Jurkat, Clone E6-1 (cell line): ENCODE measurements around the gene GPR35.
"Not testable (repeated sequence)": the region's sequence is repeated elsewhere in the genome, so short reads cannot be mapped to it uniquely, and the experiment has no call there.

Experiments
- DNase-seq: peaks from one replicate; pipeline ENCODE4 v3.0.0-alpha.2; 2011; ENCODE audit warnings: low read depth, low spot score
- H3K4me3 ChIP-seq: 2 replicates; pipeline ENCODE4 v1.5.1; 2011; ENCODE audit warnings: mild to moderate bottlenecking, low read length, control low read depth, moderate library complexity

GPR35 gene

DNA sequence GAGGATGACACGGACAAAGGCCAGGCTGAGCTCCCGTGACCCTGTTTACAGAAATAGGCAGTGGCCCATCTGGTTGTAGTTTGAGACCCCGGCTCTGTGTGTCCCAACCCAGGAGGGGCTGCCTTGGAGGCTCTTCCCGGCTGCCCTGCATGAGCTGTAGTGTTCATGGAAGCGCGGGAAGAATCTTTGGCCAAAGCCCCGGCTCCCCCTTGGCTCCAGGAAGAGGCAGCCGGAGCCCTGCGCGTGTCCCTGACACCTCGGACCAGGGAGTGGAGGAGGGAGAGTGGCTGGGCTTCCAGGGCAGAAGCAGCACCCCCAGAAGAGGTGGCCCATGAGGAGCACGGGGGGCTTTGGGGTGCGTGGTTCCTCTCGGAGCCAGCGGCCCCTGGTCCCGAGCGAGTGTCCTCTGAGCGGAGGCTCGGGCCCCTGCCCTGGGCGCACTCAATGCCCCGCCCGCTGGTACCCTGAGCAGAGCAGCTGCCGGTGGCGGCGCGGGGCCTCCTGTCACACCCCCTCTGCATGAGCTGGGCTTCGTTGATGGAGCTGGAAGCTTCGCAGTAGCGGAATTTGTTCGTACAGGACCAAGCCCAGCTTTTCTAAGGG lies 21.7 kb downstream of the GPR35 start:
- H3K4me3 ChIP-seq: no peak overlapping the region
- DNase-seq: no peak

DNA sequence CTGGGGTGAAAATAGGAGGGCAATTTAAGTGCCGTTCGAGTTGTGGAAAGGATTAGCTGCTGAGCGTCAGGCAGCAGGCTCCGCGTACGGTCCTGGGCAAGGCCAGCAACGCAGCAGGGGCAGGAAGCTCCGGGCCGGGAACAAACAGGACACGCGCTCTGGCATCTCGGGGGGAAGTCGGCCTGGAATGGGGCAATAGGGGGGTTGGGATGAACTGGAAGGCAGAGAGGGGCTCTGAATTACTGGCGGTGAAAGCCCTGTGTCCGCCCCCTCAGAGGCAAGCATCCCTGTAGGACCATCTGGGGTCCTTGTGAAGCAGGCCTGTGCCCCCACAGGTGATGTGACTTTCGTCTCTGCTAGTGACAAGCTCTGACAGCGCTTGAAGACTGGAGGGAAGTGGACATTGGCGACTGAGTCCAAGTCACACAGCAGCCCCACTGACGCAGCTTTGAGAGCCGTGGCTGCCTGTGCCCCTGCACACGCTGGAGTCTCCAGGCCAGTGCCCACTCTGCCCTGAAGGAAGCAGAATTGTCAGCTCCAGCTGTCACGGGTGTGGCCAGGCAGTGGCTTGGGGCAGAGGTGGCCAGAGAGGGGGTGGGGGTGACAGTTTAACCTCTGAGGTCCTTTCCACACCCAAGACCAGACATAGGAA lies 22.3 kb downstream of the GPR35 start:
- H3K4me3 ChIP-seq: no peak overlapping the region
- DNase-seq: no peak

DNA sequence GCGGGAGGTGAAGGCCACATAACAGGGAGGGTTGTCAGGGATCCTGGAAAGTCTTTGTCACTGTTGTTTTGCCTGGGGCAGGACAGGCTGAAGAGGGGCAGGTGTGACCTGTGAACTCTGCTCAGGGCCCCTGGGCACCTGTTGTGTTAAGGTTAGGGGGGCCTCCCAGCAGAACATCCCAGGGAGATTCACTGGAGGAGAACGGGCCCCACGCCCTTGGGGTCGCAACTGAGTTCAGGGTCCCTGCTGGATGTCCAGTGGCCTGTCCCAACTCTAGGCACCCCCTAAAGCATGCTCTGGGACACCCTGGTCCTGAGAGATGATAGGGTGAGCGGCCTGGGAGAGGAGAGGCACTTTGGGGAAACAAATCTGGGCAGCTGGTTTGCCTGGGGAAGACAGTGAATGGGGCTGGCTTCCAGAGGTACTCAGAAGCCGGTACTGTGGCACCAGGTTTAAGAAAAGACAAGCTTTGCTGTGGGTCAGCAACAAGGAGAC lies 22.9 kb downstream of the GPR35 start:
- DNase-seq: no peak
- H3K4me3 ChIP-seq: no peak overlapping the region

DNA sequence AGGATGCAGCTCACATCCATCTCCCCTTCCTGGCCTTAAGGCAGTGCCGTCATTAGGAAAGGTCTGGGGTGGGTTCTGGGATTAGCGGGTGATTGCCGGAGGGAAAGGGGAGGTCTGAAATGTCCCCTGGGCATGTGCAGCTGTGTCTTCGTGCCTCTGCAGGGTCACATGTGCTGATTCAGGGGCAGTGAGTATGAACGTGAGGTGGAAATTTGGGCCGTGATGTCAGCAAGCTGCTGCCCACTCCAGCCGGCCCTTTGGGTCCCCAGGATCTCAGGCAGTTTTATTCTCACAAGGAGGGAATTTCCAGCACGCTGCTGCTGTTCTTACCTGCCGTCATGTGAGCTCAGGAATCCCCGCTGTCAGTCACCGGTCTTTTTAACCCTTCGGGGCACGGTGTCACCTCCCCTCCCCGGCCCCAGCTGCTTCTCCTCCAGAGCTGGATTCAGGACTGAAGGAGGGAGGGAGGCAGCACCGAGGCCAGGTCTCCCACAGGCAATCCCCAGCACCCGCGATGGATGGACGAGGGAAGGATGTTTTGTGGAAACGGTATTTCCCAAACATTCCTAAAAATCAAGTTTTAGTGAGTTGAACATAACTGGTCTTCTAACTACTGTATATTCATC lies 23.5 kb downstream of the GPR35 start:
- no peak overlapping the region for H3K4me3 ChIP-seq
- no peak for DNase-seq

DNA sequence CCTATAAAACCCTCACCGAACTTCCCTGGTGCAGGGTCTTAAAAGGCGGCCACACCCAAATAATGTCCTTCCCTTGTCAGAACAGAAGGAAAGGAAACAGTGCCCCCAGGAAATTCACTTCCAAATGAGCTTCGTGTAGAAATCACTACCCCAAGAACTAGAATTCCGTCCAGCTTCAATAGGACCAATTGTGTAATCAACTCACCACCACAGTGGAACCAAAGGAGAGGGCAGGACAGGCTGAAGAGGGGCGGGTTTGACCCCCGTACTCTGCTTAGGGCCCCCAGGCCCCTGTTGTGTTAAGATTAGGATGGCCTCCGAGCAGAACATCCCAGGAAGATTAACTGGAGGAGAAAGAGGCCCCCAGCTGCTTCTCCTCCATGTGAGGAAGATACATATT lies 24.1 kb downstream of the GPR35 start:
- no peak for DNase-seq
- no peak overlapping the region for H3K4me3 ChIP-seq

DNA sequence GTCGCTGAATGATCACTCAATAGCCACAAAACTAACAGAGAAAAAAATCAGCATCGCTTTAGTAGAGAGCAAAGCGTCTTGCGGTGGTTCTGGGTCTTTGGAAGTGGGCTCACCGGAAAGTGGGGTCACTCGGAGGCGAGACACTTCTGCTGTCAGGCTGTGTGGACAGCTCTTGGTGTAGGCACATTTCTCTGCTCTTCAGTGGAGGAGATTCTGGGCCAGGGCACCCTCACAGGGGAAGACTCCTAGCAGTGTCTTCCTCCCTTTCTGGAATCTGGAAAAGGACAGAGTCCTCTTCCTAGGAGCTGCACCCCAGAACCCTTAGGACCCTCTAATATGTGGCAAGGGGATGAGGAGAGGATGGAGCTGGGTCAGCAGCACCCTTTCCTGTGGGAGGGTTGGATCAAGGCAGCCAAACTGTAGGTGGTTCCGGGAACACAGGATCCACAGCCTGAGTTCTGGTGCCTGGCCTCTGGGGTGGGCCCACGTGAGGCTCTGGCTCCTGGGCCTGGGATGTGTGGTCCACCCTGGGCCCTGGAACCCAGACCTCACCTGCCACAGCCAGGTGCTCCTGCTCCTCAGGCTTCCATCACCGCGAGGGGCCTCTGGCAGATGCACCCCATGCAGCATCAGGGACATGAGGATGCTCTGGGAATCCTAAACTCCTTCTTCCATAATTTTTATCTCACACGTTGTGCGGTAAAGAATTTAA lies 25.1 kb downstream of the GPR35 start:
- no peak for DNase-seq
- H3K4me3 ChIP-seq: no peak overlapping the region

DNA sequence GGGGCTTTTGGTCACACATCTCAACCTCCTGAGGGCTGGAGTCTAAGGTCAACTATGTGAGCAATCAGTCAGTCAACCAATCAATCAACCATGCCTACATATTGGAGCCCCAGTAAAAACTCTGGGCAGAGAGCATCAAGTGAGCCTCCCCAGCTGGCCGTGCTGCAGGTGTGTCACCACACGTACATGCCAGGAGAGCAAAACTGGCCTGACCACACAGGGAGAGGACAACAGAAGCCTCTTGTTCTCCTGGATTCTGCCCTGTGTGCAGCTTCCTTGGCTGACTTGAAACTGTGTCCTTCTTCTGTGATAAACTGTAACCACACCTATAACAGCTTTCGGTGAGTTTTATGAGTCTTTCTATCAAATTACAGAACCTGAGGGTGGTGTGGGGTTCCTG lies 25.9 kb downstream of the GPR35 start:
- no peak for DNase-seq
- no peak overlapping the region for H3K4me3 ChIP-seq

DNA sequence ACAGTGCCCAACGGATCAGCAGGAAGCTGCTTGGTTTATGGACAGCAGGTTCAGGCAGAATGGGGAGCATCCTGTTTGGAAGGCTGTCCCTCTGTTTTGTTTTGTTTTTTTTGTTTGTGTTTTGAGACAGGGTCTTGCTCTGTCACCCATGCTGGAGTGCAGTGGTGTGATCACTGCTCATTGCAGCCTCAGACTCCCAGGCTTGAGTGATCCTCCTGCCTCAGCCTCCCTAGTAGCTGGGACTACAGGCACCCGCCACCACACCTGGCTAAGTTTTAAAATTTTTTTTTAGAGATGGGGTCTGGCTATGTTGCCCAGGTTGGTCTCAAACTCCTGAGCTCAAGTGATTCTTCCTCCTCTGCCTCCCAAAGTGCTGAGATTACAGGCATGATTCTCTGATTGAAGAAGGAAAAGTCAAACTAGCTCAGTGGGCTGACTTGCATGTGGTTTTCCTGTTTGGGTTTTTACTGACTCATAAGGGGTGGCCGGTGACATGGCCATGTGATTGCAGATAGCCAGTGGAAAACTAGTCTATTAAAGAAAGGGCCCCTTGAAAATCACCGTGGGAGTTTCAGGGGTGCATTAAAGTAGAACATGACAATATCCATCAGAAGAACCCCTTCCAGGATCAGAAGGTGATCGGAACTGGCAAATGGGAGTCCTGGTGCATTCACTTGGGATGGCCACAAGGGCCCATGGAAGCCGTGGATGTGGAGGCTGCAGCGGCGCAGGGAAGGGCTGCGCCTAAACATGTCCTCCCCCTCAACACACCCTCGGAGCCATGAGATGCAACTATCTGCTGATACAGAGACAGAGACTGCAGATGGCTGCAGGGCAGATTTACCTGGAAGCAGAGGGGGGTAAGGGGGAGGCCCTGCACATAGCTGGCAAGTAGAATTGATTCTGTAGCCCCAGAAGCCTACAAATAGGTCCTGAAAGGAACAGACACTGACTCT lies 30.9 kb downstream of the GPR35 start:
- no peak overlapping the region for H3K4me3 ChIP-seq
- no peak for DNase-seq

DNA sequence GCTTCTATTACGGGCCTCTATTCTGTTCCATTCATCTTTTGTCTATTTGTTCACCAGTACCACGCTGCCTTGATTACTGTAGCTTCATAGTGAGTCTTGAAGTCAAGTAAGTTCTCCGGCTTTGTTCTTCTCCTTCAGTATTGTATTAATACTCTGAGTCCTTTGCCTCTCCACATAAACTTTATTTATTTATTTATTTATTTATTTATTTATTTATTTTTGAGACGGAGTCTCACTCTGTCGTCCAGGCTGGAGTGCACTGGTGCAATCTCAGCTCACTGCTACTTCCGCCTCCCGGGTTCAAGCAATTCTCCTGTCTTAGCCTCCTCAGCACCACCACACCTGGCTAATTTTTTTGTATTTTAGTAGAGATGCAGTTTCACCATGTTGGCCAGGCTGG lies 34.6 kb downstream of the GPR35 start:
- not testable (repeated sequence) for DNase-seq

DNA sequence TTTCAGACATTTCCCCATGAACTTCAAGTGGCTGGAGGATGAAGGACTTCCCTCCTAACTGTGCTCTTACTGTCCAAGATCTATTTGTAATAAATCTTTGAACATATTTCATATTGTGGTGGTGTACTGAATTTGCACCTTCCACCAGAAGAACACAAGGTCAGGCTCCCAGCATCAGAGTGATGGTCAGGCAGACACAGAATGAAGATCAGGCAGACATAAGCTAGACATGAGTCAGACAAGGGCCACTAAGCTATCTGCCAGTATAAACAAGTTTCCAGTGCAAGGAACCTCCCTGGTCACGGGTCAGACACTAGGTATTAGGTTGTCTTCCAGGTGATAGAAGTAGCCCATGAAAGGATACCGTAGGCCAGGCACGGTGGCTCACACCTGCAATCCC lies 37.4 kb downstream of the GPR35 start:
- no peak overlapping the region for H3K4me3 ChIP-seq
- DNase-seq: no peak

More for the DNA sequence above, 34.6 kb downstream of the GPR35 start:
- not testable (repeated sequence) for H3K4me3 ChIP-seq

DNA sequence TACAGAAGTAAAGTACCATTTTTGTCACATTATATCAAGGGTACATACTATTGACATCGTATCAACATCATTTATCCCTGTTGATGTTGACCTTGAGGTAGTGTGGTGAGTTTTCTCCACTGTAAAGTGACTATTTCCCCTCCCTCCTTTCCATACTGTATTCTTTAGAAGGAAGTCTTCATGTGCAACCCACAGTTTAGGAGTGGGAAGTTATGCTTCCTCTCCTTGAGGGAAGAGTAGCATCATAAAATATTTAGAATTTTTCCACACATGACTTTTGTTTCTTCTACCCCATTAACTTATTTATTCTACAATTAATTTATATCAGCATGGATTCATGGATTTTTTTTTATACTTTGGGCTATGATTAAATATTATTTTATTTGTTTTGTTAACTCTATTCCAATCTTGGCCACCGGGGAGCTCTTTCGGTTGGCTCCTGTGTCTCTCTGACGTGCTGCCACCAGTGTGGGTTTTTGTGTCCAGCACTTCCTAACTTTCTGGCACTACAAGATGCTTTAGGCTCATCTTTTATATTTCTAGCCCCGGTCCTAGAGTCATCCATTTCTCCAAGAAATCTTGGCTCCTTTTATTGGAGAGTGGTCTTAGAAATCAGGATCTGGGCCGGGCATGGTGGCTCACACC lies 38.4 kb downstream of the GPR35 start:
- DNase-seq: no peak
- H3K4me3 ChIP-seq: no peak overlapping the region

DNA sequence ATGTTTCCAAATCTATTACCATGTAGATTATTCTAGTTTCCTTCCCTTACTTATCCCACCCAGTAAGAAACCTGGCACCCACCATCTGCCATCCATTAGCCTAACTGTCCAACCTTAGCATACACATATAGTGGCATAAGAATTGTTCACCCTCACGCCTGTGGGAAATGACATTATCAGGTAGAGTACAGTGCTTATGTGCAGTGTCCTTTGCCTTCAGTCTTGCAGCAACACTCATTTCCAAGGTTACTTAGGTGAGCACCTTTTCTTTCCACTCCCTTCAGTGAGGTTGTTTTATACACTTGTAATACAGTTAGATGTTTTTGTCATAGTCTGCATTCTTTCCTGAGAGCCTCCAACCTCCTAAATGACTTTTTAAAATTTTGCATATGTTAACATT lies 39.3 kb downstream of the GPR35 start:
- H3K4me3 ChIP-seq: no peak overlapping the region
- no peak for DNase-seq

DNA sequence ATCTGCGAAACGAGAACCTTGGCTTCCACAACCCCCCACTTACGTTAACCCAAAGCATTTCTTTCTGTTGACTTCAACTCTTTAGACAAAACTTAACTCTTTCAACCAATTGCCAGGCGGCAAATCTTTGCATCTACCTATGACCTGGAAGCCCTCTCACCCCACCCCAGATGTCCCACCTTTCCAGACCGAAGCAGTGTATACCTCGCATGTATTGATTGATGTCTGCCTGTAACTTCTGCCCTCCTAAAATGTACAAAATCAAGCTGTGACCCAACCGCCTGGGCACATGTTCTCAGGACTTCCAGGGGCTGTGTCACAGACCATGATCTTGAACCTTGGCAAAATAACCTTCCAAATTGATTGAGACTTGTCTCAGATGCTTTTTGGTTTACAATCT lies 45.1 kb downstream of the GPR35 start:
- no peak overlapping the region for H3K4me3 ChIP-seq
- no peak for DNase-seq

DNA sequence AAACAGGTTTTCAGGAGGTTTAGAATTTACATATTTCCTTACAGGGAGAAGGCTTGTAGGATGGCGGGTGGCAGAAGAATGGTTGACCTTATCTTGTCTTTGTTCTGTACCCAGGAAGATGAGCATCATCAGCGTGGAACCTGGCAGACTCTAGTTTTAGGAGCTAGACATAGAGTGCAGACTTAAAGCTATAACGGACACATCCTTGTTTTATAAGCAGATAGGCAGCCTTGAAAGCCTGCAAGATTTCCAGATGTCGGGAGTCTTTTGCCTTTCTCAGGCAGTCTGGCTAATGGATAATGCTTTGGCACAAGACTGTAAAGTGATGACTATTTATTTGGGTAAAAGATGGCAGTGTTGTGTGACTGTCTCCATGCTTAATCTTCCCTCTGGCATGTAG lies 45.7 kb downstream of the GPR35 start:
- H3K4me3 ChIP-seq: no peak overlapping the region
- no peak for DNase-seq

DNA sequence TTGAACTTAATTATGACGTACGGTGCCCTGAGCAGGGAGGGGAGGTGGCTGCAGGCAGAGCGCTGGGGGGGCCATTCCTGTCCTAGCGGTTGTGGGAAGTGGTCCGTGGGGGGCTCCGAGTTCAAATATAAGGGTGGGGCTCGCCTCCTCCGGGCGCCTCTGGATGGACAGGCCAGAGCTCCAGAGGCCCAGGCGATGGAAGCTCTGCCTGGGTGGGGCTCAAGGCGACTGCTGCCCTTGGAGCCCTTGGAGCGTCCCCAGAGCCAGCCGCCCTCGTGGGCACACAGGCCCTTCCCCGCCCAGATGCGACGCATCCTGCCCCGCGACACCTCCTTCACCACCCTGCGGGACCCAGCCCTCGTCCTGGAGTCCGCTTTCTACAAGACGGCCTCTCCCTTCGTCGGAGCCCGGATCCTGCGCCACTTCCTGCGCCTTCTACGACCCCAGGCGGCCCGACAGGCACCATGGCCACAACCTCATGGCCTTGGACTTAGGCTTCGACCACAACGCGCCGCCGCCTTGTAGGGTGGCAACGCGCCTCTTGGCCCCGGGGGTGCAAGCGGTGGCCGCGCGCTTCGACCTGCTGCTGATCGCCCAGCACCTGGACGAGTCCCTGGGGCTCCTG lies 46.9 kb downstream of the GPR35 start:
- DNase-seq: no peak

DNA sequence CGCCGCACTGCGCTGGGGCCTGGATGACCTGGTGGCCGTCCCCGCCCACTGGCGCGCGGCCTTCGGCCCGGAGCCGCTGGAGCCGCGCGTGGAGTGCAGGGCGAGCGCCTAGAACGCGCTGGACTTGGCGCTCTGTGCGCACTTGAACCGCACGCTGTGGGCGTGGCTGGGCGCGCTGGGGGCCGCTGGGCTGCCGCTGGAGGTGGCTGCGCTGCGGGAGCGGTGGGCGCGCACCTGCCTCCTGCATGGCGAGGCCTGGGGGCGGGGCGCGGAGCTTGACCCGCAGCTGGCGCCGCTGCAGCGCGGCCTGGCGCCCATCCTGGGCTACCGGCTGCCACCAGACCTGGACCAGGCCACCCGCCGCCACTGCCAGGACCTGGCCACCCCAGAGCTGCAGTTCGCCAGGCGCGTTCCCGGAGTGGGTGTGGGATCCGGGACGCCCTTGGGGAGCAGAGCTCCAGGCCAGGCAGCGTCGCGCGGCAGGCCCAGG lies 47.5 kb downstream of the GPR35 start:
- DNase-seq: no peak
- no peak overlapping the region for H3K4me3 ChIP-seq

More for the DNA sequence above, 46.9 kb downstream of the GPR35 start:
- no peak overlapping the region for H3K4me3 ChIP-seq

DNA sequence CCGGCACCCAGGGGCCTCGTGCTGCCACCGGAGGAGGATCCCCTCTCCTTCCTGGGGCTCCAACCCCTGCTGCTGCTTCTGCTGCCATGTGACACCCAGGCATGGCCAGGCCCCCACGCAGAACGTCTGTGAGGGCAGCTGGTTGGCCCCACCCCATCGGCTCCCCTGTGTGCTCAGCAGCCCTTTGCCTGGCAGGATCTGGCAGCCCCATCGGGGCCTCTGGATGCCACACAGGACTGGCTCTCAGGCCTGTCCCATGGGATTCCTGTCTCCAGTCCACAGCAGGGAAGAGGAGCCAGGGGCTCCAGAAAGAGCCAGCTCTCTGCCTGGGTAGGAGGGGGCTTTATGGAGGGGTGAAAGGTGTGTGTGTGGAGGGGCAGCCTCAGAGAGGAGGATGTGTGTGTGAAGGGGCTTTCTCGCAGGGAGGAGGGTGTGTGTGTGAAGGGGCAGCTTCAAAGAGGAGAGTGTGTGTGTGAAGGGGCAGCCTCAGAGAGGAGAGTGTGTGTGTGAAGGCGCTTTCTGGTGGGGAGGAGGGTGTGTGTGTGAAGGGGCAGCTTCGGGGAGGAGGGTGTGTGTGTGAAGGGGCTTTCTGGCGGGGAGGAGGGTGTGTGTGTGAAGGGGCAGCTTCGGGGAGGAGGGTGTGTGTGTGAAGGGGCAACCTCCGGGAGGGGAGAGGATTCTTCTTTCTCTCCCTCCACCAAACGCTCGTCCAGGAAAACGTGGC lies 49.3 kb downstream of the GPR35 start:
- H3K4me3 ChIP-seq, DNase-seq: not testable (repeated sequence)
